ENCODE results near the gene GCNT3.
"Not testable (repeated sequence)": the region's sequence is repeated elsewhere in the genome, so short reads cannot be mapped to it uniquely, and the experiment has no call there.

Gene GCNT3

DNA sequence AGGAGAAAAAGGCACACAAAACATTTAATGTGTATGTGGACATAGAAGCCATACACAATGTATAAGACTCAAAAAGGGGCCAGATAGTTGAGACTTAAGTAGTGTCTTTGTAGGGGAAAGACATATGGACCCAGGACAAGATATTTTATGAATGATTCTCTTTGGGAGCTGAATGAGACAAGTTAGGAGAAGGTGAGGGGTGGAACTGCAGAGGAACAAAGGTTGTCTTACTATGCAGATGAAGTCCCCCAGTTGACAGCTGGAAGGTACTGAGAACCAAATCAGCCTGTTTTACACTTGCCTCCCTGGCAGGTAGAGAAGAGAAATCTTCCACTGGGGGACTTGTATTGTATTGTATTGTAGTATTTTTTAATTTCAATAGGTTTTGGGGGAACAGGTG is 14.9 kb upstream of the GCNT3 start:
- H3K36me3 Mint-ChIP-seq (ENCODE audit: low read depth): no peaks in the 10 kb centered on the region
- H3K27me3 Mint-ChIP-seq (ENCODE audit: low read depth): peaks cover 13% of the 10 kb centered on the region
- H3K9me3 Mint-ChIP-seq: peaks cover 5% of the 10 kb centered on the region
- no peak overlapping the region for H3K27ac Mint-ChIP-seq
- H3K4me3 Mint-ChIP-seq: no peak overlapping the region
- peaks cover under 1% of the 10 kb centered on the region for H3K4me1 Mint-ChIP-seq (ENCODE audit: low read depth)

DNA sequence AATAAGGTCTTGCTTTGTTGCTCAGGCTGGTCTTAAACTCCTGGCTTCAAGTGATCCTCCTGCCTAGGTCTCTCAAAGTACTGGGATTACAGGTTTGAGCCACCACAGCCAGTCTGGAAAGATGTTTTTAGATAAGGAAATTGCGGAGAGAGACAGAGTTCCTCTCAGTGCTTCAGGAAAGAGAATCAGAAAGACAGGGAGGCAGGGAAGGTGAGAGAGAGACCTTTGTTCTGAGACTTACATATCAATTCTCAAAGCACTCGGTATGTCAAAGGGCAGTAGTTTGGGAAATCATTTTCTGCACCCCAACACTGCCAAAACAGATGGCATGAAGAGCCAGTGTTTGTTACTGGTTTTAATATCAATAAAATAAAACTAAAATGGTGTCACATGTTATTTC is 13.1 kb upstream of the GCNT3 start:
- Mint-ChIP-seq H3K4me3 (no peak overlapping the region), H3K4me1 (ENCODE audit: low read depth) (no peaks in the 10 kb centered on the region), H3K27me3 (ENCODE audit: low read depth) (peaks cover 9% of the 10 kb centered on the region), H3K9me3 (peaks cover 11% of the 10 kb centered on the region), H3K27ac (no peak overlapping the region), H3K36me3 (ENCODE audit: low read depth) (no peaks in the 10 kb centered on the region)

DNA sequence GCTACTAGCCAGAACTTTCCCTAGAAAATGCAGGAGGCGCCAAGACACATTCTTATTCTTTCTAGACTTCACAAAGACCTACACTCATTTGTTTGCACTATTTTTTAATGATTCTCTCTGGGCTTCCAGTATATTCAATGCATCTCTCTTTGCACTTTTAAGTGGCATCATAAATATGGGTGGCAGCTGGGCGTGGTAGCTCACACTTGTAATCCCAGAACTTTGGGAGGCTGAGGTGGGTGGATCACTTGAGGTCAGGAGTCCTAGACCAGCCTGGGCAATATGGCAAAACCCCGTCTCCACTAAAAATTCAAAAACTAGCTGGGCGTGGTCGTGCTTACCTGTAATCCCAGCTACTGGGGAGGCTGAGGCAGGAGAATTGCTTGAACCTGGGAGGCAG is 5.6 kb upstream of the GCNT3 start:
- no peak overlapping the region for H3K4me3 Mint-ChIP-seq
- H3K4me1 Mint-ChIP-seq (ENCODE audit: low read depth): no peaks in the 10 kb centered on the region
- peaks cover 19% of the 10 kb centered on the region for H3K27me3 Mint-ChIP-seq (ENCODE audit: low read depth)
- H3K36me3 Mint-ChIP-seq (ENCODE audit: low read depth): peaks cover 2% of the 10 kb centered on the region
- H3K27ac Mint-ChIP-seq: no peak overlapping the region
- peaks cover 28% of the 10 kb centered on the region for H3K9me3 Mint-ChIP-seq

DNA sequence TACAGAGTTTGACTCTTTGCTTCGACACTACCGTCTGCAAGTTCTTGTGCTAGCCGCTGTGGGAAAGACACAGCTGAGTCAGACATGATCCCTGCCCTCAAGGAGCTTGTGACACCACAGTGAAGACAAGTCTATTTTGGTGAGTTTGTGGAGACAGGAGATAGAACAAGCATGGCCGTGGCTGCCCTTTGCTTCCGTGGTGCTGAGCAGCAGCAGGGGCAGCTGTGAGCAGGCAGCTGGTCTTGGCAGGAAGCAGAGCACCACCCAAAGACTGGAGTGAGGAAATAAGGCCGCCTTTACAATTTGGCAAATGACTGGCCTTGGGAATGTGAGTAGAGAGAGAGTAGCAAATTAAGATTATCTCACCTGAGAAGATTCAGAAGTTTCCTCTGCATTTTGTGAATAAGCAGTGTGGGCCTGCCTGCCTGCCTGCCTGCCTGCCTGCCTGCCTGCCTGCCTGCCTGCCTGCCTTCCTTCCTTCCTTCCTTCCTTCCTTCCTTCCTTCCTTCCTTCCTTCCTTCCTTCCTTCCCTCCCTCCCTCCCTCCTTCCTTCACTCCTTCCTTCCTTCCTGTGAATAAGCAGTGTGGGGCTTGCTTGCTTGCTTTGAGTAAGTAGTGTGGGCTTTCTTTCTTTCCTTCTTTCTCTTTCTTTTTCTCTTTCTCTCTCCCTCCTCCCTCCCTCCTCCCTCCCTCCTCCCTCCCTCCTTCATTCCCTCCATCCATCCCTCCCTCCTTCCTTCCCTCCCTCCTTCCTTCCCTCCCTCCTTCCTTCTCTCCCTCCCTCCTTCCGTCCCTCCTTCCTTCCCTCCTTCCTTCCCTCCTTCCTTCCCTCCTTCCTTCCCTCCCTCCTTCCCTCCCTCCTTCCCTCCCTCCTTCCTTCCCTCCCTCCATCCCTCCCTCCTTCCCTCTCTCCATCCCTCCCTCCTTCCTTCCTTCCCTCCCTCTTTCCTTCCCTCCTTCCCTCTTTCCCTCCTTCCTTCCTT is 1.6 kb upstream of the GCNT3 start:
- Mint-ChIP-seq H3K27ac (no peak overlapping the region), H3K9me3 (peaks cover 10% of the 10 kb centered on the region), H3K36me3 (ENCODE audit: low read depth) (no peaks in the 10 kb centered on the region), H3K4me3 (no peak overlapping the region), H3K4me1 (ENCODE audit: low read depth) (no peaks in the 10 kb centered on the region), H3K27me3 (ENCODE audit: low read depth) (peaks cover 24% of the 10 kb centered on the region)

DNA sequence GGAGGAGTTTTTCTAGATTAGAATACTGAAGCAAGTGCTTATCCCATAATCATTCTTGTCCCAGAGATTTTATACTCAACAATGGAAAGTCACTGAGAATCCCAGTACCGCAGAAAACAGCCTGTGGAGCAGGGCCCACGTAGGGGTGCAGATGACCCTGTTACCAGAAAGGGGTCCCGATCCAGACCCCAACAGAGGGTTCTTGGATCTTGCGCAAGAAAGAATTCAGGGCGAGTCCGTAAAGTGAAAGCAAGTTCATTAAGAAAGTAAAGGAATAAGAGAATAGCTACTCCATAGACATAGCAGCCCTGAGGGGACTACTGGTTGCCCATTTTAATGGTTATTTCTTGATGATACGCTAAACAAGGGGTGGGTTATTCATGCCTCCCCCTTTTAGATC is 2.6 kb downstream of the GCNT3 start:
- Mint-ChIP-seq H3K4me1 (ENCODE audit: low read depth) (peaks cover 3% of the 10 kb centered on the region), H3K36me3 (ENCODE audit: low read depth) (peaks cover 2% of the 10 kb centered on the region), H3K4me3 (no peak overlapping the region), H3K27me3 (ENCODE audit: low read depth) (peaks cover 30% of the 10 kb centered on the region), H3K9me3 (peaks cover 10% of the 10 kb centered on the region), H3K27ac (no peak overlapping the region)

DNA sequence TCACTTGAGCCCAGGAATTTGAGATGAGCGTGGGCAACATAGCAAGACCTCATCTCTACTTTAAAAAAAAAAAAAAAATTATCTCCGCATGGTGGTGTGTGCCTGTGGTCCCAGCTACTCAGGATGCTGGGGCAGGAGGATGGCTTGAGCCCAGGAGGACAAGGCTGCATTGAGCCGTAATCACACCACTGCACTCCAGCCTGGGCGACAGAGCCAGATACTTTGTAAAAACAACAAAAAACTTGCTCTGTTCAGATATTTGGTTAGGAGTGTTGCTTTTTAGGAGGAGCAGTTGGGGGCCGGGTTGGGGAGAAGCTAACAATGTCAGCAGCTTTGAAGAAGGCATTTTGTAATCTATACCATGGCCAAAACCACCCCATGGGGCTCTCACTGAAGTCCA is 4.1 kb downstream of the GCNT3 start:
- Mint-ChIP-seq H3K4me3 (no peak overlapping the region), H3K9me3 (peaks cover 10% of the 10 kb centered on the region), H3K27ac (no peak overlapping the region), H3K36me3 (ENCODE audit: low read depth) (peaks cover 2% of the 10 kb centered on the region), H3K27me3 (ENCODE audit: low read depth) (peaks cover 24% of the 10 kb centered on the region), H3K4me1 (ENCODE audit: low read depth) (peaks cover 3% of the 10 kb centered on the region)

DNA sequence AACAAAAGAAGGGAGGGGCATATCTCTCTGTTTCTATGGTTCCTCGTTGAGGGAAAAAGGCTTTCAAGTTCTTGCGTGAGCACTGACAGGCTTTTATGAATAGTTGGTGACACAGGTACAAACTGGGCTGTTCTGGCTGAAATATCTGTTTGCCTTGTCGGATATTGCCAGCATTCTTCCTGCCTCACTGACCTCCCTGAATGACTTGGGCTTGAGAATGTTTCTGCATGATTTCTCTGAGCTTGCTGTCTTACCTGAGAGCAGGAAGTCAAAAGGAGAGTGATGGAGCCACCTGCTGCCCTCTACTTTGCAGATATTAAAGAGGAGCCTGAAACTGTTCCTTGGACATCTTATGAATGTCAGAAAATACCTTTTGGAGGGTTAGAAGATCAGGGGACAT is 4.8 kb downstream of the GCNT3 start:
- Mint-ChIP-seq H3K9me3 (peaks cover 10% of the 10 kb centered on the region), H3K4me1 (ENCODE audit: low read depth) (peaks cover 3% of the 10 kb centered on the region), H3K27me3 (ENCODE audit: low read depth) (peaks cover 24% of the 10 kb centered on the region)

DNA sequence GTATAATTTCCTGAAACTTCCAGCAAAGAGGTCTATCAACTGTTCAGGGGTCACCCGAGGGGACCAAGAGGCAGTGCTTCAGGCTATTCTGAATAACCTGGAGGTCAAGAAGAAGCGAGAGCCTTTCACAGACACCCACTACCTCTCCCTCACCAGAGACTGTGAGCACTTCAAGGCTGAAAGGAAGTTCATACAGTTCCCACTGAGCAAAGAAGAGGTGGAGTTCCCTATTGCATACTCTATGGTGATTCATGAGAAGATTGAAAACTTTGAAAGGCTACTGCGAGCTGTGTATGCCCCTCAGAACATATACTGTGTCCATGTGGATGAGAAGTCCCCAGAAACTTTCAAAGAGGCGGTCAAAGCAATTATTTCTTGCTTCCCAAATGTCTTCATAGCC is 6.8 kb downstream of the GCNT3 start:
- H3K4me1 Mint-ChIP-seq (ENCODE audit: low read depth): peaks cover 3% of the 10 kb centered on the region
- H3K9me3 Mint-ChIP-seq: peaks cover 10% of the 10 kb centered on the region
- H3K27ac Mint-ChIP-seq: no peak overlapping the region
- peaks cover 2% of the 10 kb centered on the region for H3K36me3 Mint-ChIP-seq (ENCODE audit: low read depth)
- no peak overlapping the region for H3K4me3 Mint-ChIP-seq
- H3K27me3 Mint-ChIP-seq (ENCODE audit: low read depth): peaks cover 19% of the 10 kb centered on the region

More for the DNA sequence above, 4.8 kb downstream of the GCNT3 start:
- Mint-ChIP-seq H3K4me3 (no peak overlapping the region), H3K27ac (no peak overlapping the region), H3K36me3 (ENCODE audit: low read depth) (peaks cover 2% of the 10 kb centered on the region)

DNA sequence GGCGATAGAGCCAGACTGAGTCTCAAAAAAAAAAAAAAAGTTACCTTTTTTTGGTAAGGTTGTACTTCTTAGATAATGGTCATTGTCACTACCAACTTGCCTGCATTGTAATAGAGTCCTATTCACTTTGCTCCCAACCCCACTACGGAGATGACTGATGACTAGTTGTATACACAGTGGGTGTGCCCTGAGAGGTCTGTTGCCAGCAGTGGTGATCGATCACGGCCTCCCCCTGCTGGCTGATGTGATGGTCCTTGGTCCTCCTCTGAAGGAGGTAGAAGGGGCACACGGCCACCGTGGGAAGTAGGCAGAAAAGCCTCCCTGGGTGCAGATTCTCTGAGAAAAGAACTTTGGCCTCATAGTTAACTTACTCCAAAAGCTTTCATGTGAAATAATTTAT is 10.7 kb downstream of the GCNT3 start:
- no peaks in the 10 kb centered on the region for H3K4me1 Mint-ChIP-seq (ENCODE audit: low read depth)
- no peak overlapping the region for H3K27ac Mint-ChIP-seq
- H3K27me3 Mint-ChIP-seq (ENCODE audit: low read depth): peaks cover 13% of the 10 kb centered on the region
- no peaks in the 10 kb centered on the region for H3K36me3 Mint-ChIP-seq (ENCODE audit: low read depth)
- no peak overlapping the region for H3K4me3 Mint-ChIP-seq
- H3K9me3 Mint-ChIP-seq: no peaks in the 10 kb centered on the region

DNA sequence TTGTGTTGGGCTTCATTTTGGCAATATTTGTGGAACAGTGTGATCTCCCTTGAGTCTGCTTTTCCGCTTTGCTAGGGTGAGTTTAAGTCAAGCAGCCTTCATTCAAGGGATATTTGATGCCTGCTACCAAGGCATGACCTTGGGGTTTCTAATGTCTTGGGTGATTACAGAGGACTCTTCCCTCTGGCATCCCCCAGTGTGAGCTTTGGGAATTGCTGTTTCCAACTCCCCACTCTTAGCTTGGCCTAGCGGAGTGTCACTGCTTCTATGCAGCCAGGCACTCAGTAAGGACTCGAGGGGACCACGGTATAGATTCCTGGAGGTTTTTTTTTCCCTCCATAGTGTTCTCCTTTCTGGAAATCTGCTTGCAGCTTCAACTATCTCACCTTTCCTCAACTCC is 21.1 kb downstream of the GCNT3 start:
- H3K27me3 Mint-ChIP-seq (ENCODE audit: low read depth): peaks cover 5% of the 10 kb centered on the region
- no peaks in the 10 kb centered on the region for H3K4me1 Mint-ChIP-seq (ENCODE audit: low read depth)
- H3K36me3 Mint-ChIP-seq (ENCODE audit: low read depth): no peaks in the 10 kb centered on the region
- H3K27ac Mint-ChIP-seq: no peak overlapping the region
- H3K9me3 Mint-ChIP-seq: no peaks in the 10 kb centered on the region
- H3K4me3 Mint-ChIP-seq: no peak overlapping the region

DNA sequence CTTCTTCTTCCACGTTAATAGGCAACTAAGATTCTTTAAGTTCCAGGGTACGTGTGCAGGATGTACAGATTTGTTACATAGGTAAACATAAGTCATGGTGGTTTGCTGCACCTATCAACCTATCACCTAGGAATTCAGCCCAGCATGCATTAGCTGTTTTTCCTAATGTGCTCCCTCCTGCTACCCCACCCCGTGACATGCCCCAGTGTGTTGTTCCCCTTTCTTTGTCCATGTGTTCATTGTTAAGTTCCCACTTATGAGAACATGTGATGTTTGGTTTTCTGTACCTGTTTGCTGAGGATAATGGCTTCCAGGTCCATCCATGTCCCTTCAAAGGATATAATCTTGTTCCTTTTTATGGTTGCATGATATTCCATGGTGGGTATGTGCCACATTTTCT is 24.6 kb downstream of the GCNT3 start:
- Mint-ChIP-seq H3K4me1 (ENCODE audit: low read depth) (no peaks in the 10 kb centered on the region), H3K27me3 (ENCODE audit: low read depth) (peaks cover 5% of the 10 kb centered on the region), H3K27ac (no peak overlapping the region), H3K4me3 (no peak overlapping the region), H3K9me3 (no peaks in the 10 kb centered on the region), H3K36me3 (ENCODE audit: low read depth) (peaks cover 6% of the 10 kb centered on the region)

DNA sequence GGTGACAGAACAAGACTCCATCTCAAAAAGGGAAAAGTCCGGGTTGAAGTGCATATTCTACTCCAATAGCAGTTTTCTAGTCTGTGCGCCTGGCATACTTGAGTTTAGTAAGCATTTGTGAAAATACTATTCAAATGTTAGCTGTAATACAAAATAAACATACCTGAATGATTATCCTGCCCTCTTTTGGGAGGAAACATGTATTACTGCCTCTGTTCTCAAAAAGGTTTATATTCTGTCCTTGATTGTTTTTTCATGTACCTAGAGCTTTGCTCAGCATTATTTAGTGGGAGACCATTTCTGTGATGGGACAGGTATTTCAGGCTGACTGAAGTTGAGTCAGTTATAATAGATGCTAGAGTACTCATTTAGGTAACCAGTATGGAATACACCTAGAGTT is 25.9 kb downstream of the GCNT3 start:
- not testable (repeated sequence) for H3K4me3 Mint-ChIP-seq; H3K27me3 Mint-ChIP-seq (ENCODE audit: low read depth); H3K27ac Mint-ChIP-seq; H3K4me1 Mint-ChIP-seq (ENCODE audit: low read depth); H3K9me3 Mint-ChIP-seq; H3K36me3 Mint-ChIP-seq (ENCODE audit: low read depth)

DNA sequence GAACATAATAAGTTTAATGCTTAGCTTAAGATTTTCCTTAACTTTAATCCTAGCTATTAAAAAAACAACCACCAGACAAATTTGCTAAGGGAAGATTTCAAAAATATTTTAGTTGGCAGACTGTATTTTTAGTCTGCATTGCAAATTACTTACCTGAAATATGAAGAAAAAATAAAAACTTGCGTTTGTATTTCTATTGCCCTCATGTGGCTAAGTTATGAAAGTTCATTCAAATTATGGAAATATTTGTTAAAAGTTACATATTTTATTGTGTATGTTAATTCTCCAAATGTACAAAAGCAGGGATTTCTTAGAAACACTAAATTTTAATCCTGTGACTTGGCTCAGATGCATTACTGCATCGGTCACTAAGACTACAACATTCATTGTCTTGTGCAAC is 30.8 kb downstream of the GCNT3 start:
- Mint-ChIP-seq H3K27ac (no peak overlapping the region), H3K4me3 (no peak overlapping the region), H3K36me3 (ENCODE audit: low read depth) (peaks cover 20% of the 10 kb centered on the region), H3K9me3 (no peaks in the 10 kb centered on the region), H3K27me3 (ENCODE audit: low read depth) (no peaks in the 10 kb centered on the region), H3K4me1 (ENCODE audit: low read depth) (peaks cover 1% of the 10 kb centered on the region)

DNA sequence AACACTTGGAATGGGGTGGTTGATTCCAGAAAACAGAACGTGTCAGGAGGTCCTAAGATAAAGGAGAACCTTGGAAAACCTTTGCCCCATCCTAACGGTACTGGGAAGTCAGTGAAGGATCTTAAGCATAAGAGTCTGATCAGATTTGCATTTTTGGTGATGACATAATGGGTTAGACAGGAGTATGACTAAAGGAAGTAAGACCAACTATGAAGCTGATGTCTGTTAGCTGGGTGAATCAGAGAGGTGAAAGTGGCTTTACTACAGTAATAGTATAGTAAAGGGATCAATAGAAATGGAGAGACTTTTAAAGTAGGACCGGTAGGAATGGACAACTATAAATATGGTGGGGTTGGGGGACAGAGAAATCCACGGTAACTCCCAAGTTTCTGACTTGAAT is 33.2 kb downstream of the GCNT3 start:
- Mint-ChIP-seq H3K9me3 (no peaks in the 10 kb centered on the region), H3K27me3 (ENCODE audit: low read depth) (no peaks in the 10 kb centered on the region), H3K4me3 (no peak overlapping the region), H3K27ac (no peak overlapping the region), H3K4me1 (ENCODE audit: low read depth) (peaks cover 4% of the 10 kb centered on the region), H3K36me3 (ENCODE audit: low read depth) (peaks cover 19% of the 10 kb centered on the region)

DNA sequence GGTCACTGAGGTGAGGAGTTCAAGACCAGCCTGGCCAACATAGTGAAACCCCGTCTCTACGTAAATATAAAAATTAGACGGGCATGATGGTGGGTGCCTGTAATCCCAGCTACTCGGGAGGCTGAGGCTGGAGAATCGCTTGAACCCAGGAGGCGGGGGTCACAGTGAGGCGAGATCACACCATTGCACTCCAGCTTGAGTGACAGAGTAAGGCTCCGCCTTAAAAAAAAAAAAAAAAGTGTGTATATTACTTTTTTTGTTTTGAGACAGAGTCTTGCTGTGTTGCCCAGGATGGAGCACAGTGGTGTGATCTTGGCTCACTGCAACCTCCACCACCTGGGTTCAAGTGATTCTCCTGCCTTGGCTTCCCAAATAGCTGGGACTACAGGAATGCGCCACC is 34.2 kb downstream of the GCNT3 start:
- H3K4me3 Mint-ChIP-seq; H3K4me1 Mint-ChIP-seq (ENCODE audit: low read depth); H3K27ac Mint-ChIP-seq; H3K9me3 Mint-ChIP-seq; H3K27me3 Mint-ChIP-seq (ENCODE audit: low read depth): not testable (repeated sequence)
- H3K36me3 Mint-ChIP-seq (ENCODE audit: low read depth): peaks cover 23% of the 10 kb centered on the region

Measured in T-helper 1 cell treated with Interleukin-12 subunit alpha and Interleukin-12 subunit beta and Interleukin-4 antibody, amounts not matched to agents 30 μg/mL and 1 μg/mL, for 36 hours (primary cell).